Suprapubic skin (tissue), 4 donors: Measurements from ENCODE around the gene CRYBG1. TPM values are rescaled to one million over a fixed set of nuclear protein-coding genes. Genes with fewer than 3 reads are reported as not detected.
"Not testable (repeated sequence)": the region's sequence is repeated elsewhere in the genome, so short reads cannot be mapped to it uniquely, and the experiment has no call there.

Source experiments
- DNase-seq, 2 donors: peaks; one replicate each; pipeline ENCODE4 v3.0.0-alpha.2; 2019; ENCODE audit warnings: low spot score in 2 of 2
- H3K27ac ChIP-seq: fragments of 200-600 bp; sonication (generic); one replicate; pipeline ENCODE4 v1.5.1; 2019
- H3K27me3 ChIP-seq: fragments of 200-600 bp; sonication (generic); one replicate; pipeline ENCODE4 v1.5.1; 2019
- H3K36me3 ChIP-seq: fragments of 200-600 bp; sonication (generic); one replicate; pipeline ENCODE4 v1.5.1; 2019
- H3K4me1 ChIP-seq: fragments of 200-600 bp; sonication (generic); one replicate; pipeline ENCODE4 v1.5.1; 2019
- H3K4me3 ChIP-seq: fragments of 200-600 bp; sonication (generic); one replicate; pipeline ENCODE4 v1.5.1; 2019; ENCODE audit warnings: mild to moderate bottlenecking
- H3K9me3 ChIP-seq: fragments of 200-600 bp; sonication (generic); one replicate; pipeline ENCODE4 v1.5.1; 2019
- EP300 ChIP-seq: sonication (generic); formaldehyde crosslinking; IDR thresholded peaks from one replicate; pipeline ENCODE4 v1.6.1; 2017; ENCODE audit warnings: antibody characterized with exemption
- POLR2A ChIP-seq, 2 donors: fragments of 450-650 bp; IDR thresholded peaks; one replicate each; pipeline ENCODE4 v1.6.1; 2017; ENCODE audit warnings: antibody characterized with exemption in 2 of 2, mild to moderate bottlenecking in 2 of 2, moderate library complexity in 2 of 2
- POLR2AphosphoS5 ChIP-seq, 3 donors: sonication (generic); formaldehyde crosslinking; IDR thresholded peaks; one replicate each; pipeline ENCODE4 v1.6.1; 2017; ENCODE audit warnings: antibody characterized with exemption in 3 of 3
- WGBS: methylation state at CpG from one replicate; pipeline ENCODE4 v1.1.5; 2018; 5-methylcytosine and 5-hydroxymethylcytosine counted together
- total RNA-seq, 4 donors: library from RNA; depleted of rRNA; stranded (reverse); fragments of >200 nt; gene quantifications; one replicate each; pipeline ENCODE4 v1.1.0, GENCODE V29; 2016
- TF ChIP-seq, protein P1 (sequence below), 2 donors: fragments of 200-600 bp in 1 of 2; fragments of 450-650 bp in 1 of 2; sonication (generic) in 1 of 2; IDR thresholded peaks; one replicate each; pipeline ENCODE4 v1.5.1; 2016 to 2019; ENCODE audit warnings: antibody characterized with exemption in 2 of 2, mild to moderate bottlenecking in 1 of 2, moderate library complexity in 1 of 2

Gene CRYBG1
- total RNA-seq, 4 donors from 2014 or later: 91.8 to 124 (median 99.7) TPM

DNA sequence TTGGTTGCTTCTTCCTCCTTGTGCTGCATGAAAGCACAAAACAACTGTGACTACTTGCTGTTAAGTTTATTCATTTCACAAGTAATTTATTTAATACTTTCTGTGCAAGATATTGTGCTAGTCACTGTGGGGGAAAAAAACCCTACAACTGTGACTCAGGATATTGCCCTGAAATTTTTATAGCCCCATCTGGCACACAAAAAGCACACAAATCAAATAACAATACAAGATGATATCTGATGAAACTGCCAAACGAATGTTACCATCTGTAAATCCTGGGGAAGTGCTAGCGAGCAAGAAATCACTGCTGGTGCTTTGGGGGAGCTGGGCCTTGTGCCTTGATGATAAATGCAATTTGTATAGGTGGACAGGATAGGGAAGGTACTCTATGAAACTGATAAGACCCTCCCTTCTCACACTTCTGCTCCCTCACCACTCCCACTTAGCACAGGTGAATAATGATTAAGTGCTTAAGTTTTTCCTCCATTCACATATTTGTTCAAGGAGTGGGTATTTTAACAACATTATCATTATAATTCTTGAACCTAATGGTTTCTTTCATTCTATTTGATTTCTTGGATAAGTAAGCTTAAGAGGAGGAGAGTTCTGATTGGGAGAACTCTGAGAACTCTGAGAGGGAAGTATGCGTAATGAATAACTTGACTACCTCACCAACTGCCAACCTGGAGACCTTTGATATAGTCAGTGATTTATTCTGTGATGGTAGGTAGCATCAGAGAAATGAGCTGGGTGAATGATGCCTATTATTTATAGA is 153.5 kb downstream of the CRYBG1 start:
- Histone ChIP-seq H3K9me3 (no peaks in the 10 kb centered on the region), H3K27me3 (peaks cover 4% of the 10 kb centered on the region), H3K4me1 (peaks cover 86% of the 10 kb centered on the region), H3K4me3 (peak overlapping the region; percentile 96), H3K27ac (peak overlapping the region; percentile 99), H3K36me3 (no peaks in the 10 kb centered on the region)
- WGBS: 24% methylated on average over 3 of the region's 3 CpGs
- TF ChIP-seq POLR2A (IDR thresholded peaks at IDR 0.05) (no peak), POLR2AphosphoS5 (IDR thresholded peaks at IDR 0.05) (no peak), EP300 (no peak)
- TF ChIP-seq, protein P1, sequence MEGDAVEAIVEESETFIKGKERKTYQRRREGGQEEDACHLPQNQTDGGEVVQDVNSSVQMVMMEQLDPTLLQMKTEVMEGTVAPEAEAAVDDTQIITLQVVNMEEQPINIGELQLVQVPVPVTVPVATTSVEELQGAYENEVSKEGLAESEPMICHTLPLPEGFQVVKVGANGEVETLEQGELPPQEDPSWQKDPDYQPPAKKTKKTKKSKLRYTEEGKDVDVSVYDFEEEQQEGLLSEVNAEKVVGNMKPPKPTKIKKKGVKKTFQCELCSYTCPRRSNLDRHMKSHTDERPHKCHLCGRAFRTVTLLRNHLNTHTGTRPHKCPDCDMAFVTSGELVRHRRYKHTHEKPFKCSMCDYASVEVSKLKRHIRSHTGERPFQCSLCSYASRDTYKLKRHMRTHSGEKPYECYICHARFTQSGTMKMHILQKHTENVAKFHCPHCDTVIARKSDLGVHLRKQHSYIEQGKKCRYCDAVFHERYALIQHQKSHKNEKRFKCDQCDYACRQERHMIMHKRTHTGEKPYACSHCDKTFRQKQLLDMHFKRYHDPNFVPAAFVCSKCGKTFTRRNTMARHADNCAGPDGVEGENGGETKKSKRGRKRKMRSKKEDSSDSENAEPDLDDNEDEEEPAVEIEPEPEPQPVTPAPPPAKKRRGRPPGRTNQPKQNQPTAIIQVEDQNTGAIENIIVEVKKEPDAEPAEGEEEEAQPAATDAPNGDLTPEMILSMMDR (IDR thresholded peaks at IDR 0.05): no peak
- DNase-seq: no peak

DNA sequence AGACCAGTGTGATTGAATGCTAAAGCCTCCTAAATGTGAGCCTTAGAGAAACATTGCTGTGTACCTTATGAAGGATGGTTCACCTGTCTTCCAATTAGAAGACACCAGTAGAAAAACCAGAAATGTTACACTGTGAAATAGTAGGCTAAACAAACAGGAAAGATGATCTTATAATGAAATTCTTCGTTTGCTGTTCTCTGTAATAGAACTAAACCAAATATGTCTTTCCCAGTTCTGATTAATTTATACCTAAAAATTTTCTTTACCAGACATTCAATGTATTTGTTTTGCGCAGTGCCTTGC is 154.0 kb downstream of the CRYBG1 start:
- H3K4me1 ChIP-seq: peaks cover 86% of the 10 kb centered on the region
- WGBS: 78% methylated on average over 2 of the region's 2 CpGs
- H3K27me3 ChIP-seq: peaks cover 2% of the 10 kb centered on the region
- no peaks in the 10 kb centered on the region for H3K9me3 ChIP-seq
- H3K4me3 ChIP-seq: peak overlapping the region; percentile 96
- H3K27ac ChIP-seq: peak overlapping the region; percentile 99
- DNase-seq: no peak
- H3K36me3 ChIP-seq: no peaks in the 10 kb centered on the region
- TF ChIP-seq POLR2AphosphoS5 (IDR thresholded peaks at IDR 0.05) (no peak), EP300 (no peak), POLR2A (IDR thresholded peaks at IDR 0.05) (no peak)
- TF ChIP-seq, protein P1 (IDR thresholded peaks at IDR 0.05): no peak

DNA sequence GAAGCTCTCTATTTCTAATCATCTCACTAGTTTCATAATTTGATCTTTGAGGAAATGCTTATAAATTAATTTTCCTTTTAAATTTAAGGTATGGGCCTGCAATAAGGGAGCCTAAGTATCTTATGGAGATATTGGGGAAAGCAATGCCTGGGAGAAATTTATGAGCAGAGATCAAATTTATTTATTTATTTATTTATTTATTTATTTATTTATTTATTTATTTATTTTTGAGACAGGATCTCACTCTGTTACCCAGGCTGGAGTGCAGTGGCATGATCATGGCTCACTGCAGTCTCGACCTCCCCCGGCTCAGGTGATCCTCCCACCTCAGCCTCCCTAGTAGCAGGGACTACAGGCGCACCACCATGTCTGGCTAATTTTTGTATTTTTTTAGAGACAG is 155.1 kb downstream of the CRYBG1 start:
- not testable (repeated sequence) for H3K36me3 ChIP-seq, H3K4me3 ChIP-seq, H3K9me3 ChIP-seq, H3K27me3 ChIP-seq, DNase-seq
- Histone ChIP-seq H3K4me1 (peaks cover 85% of the 10 kb centered on the region), H3K27ac (peak overlapping the region; percentile 18)
- 96% methylated on average over 3 of the region's 3 CpGs for WGBS

DNA sequence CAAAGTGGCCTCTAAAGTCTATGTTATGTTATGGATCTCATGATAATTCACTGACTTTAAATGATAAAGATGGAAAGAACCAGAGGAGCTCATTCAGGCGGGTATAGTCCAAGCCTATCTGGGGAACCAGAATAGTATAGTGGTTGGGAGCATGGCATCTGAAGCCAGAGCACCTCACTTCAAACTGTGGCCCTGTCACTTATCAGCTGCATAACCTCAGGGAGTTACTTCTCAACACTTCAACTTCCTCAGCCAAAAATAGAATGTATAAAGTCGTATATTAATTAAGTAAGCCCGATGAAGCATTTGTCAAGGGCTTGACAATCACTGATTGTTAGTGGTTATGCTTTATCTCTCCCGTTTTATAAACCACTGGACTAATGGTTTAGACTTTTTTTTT is 156.1 kb downstream of the CRYBG1 start:
- no peaks in the 10 kb centered on the region for H3K27me3 ChIP-seq
- H3K27ac ChIP-seq: no peak overlapping the region
- peaks cover 81% of the 10 kb centered on the region for H3K4me1 ChIP-seq
- H3K4me3 ChIP-seq: no peak overlapping the region
- no peak for DNase-seq
- WGBS: 48% methylated on average over 4 of the region's 4 CpGs
- no peak for TF ChIP-seq POLR2A (IDR thresholded peaks at IDR 0.05)
- TF ChIP-seq, protein P1 (IDR thresholded peaks at IDR 0.05): no peak
- TF ChIP-seq EP300: no peak
- TF ChIP-seq POLR2AphosphoS5 (IDR thresholded peaks at IDR 0.05): no peak
- no peaks in the 10 kb centered on the region for H3K36me3 ChIP-seq
- H3K9me3 ChIP-seq: no peaks in the 10 kb centered on the region

DNA sequence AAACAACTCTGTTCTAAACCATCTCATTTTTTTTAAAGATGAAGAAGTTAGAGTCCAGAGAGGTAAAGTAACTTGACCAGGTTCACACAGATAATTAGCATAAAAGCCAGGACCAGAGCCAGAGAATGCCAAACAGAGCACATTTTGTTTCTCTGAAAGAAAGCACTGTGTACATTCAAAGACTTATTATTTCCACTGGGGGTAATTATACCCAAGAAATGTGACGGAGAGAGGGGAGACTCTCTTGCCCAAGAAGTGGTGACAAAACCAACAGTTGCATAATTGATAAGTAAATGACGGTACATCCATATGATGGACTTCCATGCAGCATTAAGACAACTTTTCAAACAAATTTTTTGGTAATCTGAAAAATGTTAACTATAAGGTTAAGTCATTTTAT is 157.2 kb downstream of the CRYBG1 start:
- DNase-seq: no peak
- peaks cover 80% of the 10 kb centered on the region for H3K4me1 ChIP-seq
- H3K27me3 ChIP-seq: no peaks in the 10 kb centered on the region
- no peaks in the 10 kb centered on the region for H3K9me3 ChIP-seq
- no peak overlapping the region for H3K4me3 ChIP-seq
- 73% methylated on average over 2 of the region's 2 CpGs for WGBS
- no peak for TF ChIP-seq POLR2AphosphoS5 (IDR thresholded peaks at IDR 0.05)
- no peak for TF ChIP-seq EP300
- TF ChIP-seq, protein P1 (IDR thresholded peaks at IDR 0.05): no peak
- no peak for TF ChIP-seq POLR2A (IDR thresholded peaks at IDR 0.05)
- no peak overlapping the region for H3K27ac ChIP-seq
- H3K36me3 ChIP-seq: no peaks in the 10 kb centered on the region

DNA sequence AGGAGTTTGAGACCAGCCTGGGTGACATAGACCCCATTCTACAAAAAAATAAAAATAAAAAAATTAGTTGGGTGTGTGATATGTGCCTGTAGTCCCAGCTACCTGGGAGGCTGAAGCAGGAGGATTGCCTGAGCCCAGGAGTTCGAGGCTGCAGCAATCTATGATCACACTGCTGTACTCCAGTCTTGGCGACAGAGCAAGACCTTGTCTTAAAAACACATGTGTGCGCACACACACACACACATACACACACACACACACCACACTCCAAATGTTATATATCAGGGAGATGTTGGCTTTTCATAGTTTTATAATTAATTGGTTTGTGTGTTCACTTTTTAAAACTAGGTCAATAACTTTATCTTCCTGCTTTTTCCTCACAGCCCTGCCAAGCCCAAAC is 158.2 kb downstream of the CRYBG1 start:
- H3K27ac ChIP-seq: peak overlapping the region; percentile 75
- no peak overlapping the region for H3K4me3 ChIP-seq
- no peaks in the 10 kb centered on the region for H3K36me3 ChIP-seq
- WGBS: 83% methylated on average over 3 of the region's 3 CpGs
- TF ChIP-seq EP300: no peak
- TF ChIP-seq, protein P1 (IDR thresholded peaks at IDR 0.05): no peak
- DNase-seq: no peak
- H3K9me3 ChIP-seq: no peaks in the 10 kb centered on the region
- H3K27me3 ChIP-seq: no peaks in the 10 kb centered on the region
- H3K4me1 ChIP-seq: peaks cover 74% of the 10 kb centered on the region
